GM18526 (cell line): ENCODE data around the gene MT1E.

Source experiments
- POLR2A ChIP-seq: IDR thresholded peaks from 3 replicates; pipeline ENCODE4 v1.6.1; 2011; ENCODE audit not compliant: insufficient read length; ENCODE audit errors: extremely low read depth

MT1E gene

DNA sequence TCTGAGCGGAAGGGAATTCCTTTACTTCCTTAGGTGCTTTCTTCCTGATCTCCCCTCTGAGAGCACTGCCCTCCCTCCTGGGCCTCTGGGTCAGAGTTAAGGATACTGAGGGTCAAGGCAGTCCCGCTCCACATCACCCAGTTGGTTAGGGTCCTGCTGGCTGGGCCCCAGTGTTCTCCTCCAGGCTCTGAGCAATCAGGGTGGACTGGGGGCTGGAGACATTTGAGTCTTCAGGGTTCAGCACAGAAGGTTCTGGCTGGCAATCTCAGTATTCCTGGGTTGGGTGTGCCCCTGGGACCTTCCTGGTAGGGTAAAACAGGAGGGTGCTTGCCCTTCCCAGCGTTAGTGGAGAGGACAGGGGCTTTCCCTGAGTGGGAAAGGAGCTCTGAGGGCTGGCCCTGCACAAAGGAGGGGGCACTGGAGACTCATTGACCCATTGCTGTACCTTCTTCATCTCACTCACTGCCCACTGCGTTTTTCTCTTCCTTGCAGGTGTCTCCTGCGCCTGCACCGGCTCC lies 7.3 kb downstream of the MT1E start:
- no peak for TF ChIP-seq POLR2A

DNA sequence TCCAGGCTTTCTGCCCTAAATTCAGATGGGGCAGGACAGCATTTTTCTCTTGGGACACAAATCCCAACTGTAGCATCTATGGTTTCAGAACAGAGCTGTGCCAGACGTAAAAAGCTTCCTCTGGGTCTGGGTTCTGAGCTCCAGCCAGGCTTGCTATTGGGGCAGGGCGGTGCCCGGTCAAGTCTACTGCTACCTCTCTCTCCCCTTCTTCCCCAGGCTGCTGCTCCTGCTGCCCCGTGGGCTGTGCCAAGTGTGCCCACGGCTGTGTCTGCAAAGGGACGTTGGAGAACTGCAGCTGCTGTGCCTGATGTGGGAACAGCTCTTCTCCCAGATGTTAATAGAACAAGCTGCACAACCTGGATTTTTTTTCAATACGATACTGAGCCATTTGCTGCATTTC lies 8.0 kb downstream of the MT1E start:
- TF ChIP-seq POLR2A: no peak

DNA sequence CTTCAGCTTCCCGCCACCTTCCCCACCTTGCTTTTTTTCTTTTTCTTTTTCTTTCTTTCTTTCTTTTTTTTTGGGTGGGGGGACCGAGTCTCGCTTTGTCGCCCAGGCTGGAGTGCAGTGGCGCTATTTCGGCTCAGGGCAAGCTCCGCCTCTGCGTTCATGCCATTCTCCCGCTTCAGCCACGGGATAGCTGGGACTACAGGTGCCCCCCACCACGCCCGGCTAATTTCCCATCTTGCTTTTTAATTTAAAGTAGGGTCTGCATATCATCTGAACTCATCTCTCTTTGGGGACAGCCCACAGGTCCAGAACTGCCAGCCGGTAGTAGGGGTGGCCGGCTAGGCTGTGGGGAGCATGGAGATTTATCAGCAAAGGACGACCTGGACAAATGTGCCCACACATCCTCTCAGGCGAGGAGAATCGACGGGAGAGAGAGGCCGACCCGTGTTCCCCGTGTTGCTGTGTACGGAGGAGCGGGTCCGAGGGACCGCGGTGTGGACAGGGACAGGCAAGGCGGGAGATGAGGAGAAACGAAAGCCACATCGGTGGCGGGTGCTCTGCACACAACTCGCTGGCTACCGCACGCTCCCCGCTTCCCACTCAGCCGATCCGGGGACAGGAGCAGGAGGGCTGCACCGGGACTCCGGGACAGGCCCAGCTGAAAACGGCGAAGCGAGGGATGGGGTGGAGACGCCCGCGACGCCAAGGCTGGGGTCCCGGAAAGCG lies 9.3 kb downstream of the MT1E start:
- TF ChIP-seq POLR2A: no peak

DNA sequence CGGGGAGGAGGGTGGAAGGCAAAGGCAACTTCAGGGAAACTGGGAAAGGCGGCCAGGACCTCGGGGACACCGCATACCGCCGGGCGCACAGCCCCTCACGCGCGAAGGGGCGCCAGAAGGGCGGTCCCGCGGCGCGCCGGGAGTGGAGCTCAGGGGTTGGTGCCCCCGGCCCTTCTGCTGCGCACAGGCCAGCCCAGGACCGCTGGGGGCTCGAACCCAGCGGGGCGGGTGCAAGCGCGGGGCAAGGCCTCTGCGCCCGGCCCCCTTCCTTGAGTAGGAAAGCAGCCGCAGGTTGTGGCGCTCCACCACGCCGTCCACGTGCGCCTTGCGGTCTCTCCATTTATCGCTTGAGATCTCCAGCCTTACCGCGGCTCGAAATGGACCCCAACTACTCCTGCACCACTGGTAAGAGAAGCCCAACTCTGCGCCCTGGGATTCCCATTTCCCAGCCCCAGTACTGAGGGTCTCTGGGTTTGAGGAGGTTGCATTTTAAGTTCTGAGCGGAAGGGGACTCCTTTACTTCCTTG lies 9.9 kb downstream of the MT1E start:
- no peak for TF ChIP-seq POLR2A

DNA sequence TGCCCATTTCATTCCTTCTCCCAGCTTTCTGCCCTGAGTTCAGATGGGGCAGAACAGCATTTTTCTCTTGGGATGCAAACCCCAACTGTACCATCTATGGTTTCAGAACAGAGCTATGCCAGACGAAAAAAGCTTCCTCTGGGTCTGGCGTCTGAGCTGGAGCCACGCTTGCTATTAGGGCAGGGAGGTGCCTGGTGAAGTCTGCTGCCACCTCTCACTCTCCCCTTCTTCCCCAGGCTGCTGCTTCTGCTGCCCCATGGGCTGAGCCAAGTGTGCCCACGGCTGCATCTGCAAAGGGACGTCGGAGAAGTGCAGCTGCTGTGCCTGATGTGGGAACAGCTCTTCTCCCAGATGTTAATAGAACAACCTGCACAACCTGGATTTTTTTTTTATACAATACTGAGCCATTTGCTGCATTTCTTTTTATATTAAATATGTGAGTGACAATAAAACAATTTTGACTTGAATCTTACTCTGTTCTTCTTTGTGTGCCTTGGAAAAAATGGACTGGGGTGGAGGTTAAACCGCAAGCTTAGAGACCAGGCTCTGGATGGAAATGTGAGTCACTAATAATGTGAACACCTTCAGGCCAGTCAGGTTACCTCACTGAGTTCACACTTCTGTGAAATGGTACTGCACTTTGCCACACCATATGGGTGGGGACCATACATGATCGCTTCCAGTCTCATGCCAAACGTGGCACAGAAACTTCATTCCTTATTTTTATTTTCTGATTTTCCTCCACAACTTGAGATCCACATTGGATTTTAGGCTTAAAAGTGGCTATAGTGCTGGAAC lies 11.2 kb downstream of the MT1E start:
- no peak for TF ChIP-seq POLR2A

DNA sequence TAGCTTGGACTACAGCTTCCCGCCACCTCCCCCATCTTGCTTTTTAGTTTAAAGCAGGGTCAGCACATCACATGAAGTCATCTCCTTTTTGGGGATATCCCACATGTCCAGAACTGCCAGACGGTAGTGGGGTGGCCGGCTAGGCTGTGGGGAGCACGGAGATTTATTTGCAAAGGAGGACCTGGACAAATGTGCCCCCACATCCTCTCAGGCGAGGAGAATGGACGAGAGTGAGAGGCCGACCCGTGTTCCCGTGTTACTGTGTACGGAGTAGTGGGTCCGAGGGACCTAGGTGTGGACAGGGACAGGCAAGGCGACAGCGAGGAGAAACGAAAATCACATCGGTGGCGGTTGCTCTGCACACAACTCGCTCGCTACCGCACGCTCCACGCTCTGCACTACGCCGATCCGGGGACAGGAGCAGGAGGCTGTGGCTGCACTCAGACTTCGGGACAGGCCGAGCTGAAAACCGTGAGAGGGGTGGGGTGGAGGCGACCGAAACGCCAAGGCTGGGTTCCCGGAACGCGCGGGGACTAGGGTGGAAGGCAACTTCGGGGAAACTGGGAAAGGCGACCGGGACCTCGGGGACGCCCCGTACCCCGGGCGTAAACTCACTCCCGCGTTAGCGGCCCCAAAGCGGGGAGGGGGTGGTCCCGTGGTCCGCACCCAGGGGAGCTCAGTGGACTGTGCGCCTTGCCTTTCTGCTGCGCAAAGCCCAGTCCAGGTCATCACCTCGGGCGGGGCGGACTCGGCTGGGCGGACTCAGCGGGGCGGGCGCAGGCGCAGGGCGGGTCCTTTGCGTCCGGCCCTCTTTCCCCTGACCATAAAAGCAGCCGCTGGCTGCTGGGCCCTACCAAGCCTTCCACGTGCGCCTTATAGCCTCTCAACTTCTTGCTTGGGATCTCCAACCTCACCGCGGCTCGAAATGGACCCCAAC lies 12.5 kb downstream of the MT1E start, which contains the start of gene MT1A:
TSS of gene MT1A (plus strand) at position 853 of the 937 bp plus-strand sequence. CDS start at position 926, 73 bp downstream.
- TF ChIP-seq POLR2A: no peak

DNA sequence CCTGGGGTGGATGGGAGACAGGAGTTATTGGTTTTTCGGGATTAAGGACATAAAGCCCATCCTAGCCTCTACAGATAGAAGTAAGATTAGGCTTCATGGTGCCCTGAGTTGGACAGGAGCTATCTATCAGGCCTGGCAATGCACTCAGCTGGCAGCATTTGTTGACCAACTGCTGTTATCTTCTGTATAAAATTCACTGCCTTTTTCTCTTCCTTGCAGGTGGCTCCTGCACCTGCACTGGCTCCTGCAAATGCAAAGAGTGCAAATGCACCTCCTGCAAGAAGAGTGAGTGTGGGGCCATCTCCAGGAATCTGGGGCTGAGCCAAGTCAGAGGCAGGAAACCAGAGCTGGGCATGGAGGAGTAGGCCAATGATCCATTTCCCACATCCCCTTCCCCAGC lies 13.5 kb downstream of the MT1E start:
- no peak for TF ChIP-seq POLR2A

DNA sequence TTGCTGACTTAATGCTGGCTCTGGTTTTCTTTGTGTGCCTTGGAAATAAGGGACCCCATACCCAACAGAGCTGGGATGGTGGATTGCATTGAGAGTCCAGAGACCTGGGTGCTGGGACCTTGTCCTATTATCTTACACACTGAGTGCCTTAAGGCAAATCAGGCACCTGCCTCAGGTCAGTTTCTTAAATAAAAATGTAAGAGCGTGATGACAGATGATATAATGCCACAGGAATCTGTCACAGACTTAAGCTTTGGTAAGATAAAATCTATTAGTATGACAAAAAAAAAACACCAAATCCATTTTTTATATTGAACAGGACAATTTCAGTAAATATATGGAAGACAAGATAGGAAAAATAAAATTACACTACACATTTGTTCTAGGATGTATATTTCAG lies 14.5 kb downstream of the MT1E start:
- no peak for TF ChIP-seq POLR2A

DNA sequence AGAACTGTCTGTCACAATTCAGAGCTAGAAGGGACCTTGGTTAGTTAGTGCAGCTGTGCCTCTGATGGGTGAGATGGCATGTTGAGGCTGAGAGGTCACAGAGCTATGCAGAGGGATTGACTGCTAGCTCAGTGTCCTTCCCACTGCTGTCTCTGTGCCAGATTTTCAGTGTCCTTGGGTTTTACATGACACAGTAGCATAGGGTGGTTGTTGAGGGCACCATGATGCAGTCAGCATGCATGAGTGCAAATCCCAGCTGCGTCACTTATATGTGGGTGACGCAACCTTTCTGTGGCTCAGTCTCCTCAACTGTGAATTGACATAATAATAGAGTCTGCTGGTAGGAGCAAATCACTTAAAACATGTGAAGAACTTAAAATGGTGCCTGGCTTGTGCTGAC lies 15.6 kb downstream of the MT1E start:
- TF ChIP-seq POLR2A: no peak

DNA sequence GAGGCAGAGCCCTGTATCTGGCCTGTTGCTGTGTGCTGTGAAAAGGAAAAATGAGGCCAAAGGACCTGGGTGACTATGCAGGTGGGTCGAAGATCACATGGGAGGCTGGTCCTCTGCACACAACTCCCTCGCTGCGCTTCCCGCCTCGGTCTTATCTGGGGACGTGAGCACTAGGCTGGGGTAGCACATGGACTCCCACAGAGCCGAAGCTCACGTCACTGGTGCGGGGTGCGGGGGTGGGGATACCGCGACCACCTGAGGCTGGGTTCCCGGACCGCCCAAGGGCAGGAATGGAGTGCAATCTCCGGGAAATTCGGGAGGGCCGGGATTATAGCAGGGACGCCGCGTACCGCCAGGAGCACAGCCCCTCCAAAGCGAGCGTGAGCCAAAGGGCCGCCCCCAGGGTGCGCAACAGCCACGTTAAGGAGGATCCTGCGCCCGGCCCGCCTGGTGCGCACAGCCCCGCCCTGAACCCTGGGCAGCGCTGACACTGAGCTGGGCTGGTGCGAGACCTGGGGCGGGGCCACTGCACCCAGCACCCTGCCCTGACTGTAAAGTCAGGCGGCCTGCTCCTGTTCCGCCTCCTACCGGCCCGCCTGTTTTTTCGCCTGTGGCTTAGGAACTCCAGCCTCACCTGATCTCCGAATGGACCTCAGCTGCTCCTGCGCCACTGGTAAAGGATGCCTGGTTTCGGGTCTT lies 17.6 kb downstream of the MT1E start:
- TF ChIP-seq POLR2A: no peak

DNA sequence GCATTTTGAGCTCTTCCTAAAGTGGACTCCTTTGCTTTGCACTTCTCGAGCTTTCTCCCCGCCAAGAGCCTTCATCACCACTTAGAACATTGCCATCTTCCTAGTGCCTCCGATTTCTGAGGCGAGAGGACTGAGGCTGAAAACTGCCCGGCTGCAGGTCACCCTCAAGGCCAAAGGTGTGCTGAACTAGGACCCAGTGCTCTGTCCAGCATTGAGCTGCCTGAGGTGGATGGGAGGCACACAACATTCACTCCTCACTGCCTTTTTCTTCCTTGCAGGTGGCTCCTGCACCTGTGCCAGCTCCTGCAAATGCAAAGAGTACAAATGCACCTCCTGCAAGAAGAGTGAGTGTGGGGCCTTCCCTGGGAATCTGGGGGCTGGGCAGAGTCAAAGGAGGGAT lies 18.3 kb downstream of the MT1E start:
- TF ChIP-seq POLR2A: no peak

DNA sequence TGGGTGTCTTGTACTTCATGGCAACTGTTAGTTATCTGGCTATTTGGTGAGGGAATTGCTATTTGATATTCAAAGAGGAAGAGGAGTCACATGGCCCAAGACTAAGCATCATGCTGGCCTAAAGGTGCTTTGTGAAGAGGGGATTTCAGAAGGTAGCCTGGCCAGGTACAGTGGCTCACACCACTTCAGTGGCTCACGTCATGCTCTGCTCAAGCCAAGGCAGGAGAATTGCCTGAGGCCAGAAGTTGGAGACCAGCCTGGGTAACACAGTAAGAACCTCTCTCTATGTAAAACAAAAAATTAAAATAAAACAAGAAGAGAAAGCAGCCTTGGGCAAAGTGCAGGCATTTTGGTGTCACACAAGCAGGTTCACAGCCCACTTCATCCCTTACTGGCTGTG lies 19.7 kb downstream of the MT1E start:
- no peak for TF ChIP-seq POLR2A

DNA sequence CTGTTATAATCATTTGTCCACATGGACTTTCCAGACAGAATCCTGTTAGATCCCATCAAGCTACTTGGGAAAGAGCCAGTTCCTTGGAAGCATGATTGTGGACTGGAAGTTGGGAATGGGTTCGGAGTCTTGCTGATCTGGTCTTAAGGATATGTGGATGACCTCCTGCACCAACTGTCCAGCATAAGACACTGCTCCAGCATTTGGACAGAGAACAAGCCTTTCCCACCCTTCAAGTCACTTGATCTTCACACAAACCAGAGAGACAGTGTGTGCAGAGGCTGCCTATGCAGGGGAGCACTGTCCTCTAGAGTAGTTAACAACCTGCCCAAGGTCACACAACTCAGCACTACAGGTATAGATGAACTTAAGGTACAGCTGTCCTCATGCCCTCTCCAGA lies 20.3 kb downstream of the MT1E start:
- TF ChIP-seq POLR2A: no peak

DNA sequence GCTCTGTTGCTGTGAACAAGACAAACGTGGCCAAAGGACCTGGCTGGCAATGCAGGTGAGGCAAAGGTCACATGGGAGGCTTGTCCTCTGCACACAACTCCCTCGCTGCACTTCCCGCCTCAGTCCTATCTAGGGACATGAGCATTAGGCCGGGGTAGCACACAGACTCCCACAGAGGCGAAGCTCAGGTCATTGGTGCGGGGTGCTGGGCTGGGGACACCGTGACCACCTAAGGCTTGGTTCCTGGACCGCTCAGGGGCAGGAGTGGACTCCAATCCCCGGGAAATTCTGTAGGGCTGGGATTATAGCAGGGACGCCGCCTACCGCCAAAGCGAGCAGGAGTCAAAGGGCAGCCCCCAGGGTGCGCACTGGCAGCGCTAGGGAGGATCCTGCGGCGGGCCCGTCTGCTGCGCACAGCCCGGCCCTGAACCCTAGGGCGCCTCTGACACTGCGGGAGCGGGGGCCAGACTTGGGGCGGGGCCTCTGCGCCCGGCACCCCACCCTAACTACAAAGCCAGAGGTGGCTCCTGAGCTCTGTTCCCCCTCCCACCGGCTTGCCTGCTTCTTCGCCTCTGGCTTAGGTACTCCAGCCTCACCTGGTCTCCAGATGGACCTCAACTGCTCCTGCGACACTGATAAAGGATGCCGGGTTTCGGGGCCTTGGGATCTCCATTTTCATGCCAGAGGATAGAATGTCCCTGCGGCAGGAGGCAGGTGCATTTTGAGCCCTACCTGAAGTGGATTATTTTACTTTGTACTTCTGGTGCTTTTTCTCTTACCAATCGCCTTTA lies 22.3 kb downstream of the MT1E start:
- no peak for TF ChIP-seq POLR2A
